NCI-H1048 (cell line): ENCODE results near the gene TMC2.

Experiments used
- DNase-seq: peaks from one replicate; lab custom pipeline; 2025; lab: John Stamatoyannopoulos, UW

Gene TMC2

DNA sequence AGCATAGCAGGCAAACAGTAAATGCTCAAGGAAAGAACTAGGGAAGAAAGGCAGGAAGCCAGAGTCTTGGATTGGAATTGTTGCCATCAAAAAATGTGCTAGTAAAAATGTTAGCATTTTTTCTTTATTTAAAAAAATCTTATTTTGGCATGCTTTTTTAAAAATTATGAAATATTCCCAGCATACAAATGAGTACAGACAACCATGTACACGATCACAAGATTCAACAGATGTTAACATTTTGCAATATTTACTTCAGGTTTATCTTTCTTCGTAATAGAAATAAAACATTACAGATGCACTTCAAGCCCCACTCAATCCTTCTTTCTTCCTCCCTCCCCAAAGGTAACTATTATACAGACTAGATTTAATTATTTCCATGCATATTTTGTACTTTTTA is 88.7 kb downstream of the TMC2 start:
- no peak for DNase-seq

DNA sequence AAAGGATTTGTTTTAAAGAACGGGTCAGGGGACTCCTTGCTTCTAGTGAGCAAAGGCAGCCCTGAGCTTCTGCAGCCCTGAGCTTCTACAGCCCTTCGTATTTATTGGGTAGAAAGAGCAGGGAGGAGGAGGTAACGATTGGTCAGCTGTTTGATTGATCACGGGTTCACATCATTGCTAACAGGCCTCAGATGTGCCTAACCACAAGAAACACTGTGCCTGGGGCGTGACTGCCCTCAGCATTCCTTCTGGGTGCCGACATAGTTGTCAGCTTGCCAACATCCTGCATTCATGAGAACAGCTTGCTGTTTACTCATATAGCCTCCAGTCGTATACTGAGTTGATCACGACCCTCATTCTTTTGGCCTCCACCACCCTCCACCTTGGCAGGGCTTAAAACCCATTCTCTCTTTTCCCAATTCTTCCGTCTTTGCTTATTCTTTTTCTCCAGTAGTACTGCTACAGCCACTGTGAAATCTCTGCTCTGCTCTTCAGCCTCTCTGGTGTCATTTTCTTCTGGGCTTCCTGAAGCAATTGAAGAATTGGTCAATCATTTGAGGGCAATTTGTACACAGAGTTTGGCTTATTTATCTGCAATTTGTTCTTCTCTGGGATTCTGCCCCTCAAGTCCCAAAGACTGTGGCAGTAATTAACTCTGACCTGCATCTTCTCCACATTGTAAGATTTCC is 90.6 kb downstream of the TMC2 start:
- DNase-seq: no peak

DNA sequence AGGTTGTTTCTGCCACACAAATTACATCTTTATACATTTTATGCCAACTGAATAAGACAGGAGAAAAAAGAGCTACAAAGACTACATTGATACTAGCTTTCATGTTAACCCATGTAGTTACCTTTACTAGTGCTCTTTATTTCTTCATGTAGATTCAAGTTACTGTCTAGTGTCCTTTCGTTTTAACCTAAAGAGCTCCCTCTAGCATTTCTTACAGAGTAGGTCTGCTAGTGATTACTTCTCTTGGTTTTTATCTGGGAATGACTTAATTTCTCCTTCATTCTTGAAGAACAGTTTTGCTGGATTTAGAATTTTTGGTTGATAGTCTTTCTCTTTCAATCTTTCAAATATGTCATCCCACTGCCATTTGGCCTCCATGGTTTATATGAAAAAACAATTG is 94.9 kb downstream of the TMC2 start:
- no peak for DNase-seq

DNA sequence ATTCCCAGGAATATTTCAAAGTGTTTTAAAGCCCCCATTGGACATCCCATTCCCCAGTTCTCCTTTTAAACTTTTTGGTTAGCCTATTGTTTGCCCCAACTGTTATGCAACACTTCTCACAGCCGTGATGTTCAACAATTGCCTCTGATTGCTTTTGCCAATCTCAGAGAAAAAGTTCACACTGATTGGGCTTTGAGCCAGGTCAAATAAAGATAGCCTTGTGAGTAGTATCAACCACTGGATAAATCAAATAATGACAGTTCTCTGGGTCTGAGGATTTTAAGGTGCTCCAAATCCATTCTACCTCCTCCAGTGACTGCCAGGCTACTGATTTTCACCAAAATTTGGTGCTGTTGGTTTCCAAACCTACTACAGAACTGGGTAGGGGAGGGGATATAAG is 97.0 kb downstream of the TMC2 start:
- no peak for DNase-seq

DNA sequence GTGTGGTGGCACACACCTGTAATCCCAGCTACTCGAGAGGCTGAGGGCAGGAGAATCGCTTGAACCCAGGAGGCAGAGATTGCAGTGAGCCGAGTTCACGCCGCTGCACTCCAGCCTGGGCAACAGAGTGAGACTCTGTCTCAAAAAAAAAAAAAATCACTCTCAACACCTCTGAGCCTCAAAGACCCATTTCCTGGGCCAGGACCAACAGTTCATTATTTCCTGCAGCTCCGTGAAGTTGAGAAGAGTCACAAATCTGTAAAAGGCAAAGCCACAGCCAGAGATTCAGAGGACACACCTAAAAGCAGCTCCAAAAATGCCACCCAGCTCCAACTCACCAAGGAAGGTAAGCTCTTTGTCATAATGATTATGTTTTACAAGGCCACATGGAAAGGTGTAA is 100.9 kb downstream of the TMC2 start:
- no peak for DNase-seq

DNA sequence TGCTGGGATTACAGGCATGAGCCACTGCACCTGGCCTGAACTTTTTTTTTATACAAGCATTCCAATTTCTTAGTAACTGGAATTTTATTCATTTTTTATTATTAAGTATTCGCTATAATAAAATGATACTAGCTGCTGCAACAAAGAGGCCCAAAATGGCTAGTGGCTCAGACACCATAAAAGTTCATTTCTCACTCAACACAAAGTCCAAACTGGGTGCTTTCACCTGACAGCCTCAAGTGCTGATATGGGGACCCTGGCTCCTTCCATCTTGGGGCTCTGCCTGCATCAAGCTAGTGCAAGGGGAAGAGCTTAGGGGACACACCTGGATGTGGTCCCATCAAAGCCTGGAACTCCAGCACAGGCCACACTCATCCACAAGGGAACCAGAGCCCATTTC is 103.9 kb downstream of the TMC2 start:
- DNase-seq: no peak

DNA sequence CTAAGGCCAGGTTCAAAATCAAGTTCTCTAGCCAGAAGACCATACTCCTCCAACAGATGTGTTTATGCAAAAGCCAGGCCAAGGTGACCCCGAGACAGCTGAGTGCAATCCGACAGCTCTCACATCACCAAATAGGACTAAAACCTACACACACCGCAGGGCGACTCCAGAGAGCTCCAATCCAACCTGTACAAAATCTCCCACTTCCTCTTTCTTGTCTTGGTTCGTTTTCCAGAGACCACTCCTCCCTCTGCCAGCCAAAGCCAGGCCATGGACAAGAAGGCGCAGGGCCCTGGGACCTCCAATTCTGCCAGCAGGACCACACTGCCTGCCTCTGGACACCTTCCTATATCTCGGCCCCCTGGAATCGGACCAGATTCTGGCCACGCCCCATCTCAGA is 104.5 kb downstream of the TMC2 start:
- no peak for DNase-seq

DNA sequence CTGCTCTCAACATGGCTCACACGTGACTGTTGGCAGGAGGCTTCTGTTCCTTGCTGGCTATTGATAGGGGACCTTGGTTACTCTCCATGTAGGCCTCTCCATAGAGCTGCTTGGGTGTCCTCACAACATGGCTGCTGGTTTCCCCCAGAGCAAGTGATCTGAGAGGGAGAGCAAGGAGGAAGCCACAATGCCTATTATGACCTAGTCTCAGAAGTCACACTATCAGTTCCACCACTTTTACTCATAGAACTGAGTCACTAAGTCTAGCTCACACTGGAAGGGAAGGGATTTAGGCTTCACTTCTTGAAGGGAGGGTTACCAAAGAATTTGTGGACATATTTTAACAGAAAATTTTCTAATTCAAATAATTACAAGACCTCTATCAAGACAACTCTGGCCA is 107.3 kb downstream of the TMC2 start:
- no peak for DNase-seq

DNA sequence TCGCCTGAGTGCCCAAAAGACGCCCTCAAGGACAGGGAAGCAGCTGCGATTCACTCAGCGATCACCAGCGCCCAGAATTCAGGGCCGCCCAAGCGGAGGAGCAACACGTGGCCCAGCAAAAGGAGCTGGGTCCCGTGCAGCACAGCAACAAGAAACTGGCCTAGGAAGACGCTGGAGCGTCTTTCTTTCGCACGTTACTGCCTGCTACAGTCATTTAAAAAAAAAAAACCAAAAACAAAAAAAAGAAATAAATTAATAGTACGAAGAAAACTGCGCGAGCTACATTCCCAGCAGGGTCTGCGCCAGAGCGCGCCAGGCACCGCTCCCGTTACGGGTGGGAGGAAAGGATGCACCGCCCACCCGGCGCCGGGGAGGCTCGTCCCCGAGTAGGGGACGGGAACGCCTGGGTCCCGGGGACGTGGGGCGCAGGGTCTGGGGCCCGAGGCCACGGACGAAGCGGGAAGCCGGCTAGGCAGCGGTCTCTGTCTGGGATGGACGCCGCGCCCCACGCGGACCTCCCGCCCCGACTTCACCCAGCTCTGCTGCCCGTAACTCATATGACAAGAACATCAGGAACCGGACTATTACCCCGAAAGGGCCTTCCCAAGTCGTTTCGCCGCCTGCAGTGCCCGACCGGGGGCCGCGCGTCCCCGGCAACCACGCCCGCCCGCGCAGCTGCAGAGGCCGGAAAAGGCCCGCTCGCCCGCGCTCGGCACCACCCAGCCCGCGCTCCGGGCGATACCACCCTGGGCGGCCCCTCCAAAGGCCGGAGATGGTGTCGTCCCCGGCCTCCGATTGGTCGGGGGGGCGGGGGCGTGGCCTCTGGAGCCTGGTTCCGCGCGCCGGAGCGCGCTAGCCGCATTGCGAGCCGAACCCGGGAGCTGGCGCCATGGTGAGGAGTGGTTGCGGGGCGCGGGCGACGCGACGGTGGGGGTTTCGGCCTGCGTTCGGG is 115.7 kb downstream of the TMC2 start, which contains the start of gene NOP56:
Gene NOP56 (plus strand): TSS at position 861 of the 952 bp plus-strand sequence. CDS start 29 bp downstream, at position 890.
- DNase-seq: peak; percentile 84

DNA sequence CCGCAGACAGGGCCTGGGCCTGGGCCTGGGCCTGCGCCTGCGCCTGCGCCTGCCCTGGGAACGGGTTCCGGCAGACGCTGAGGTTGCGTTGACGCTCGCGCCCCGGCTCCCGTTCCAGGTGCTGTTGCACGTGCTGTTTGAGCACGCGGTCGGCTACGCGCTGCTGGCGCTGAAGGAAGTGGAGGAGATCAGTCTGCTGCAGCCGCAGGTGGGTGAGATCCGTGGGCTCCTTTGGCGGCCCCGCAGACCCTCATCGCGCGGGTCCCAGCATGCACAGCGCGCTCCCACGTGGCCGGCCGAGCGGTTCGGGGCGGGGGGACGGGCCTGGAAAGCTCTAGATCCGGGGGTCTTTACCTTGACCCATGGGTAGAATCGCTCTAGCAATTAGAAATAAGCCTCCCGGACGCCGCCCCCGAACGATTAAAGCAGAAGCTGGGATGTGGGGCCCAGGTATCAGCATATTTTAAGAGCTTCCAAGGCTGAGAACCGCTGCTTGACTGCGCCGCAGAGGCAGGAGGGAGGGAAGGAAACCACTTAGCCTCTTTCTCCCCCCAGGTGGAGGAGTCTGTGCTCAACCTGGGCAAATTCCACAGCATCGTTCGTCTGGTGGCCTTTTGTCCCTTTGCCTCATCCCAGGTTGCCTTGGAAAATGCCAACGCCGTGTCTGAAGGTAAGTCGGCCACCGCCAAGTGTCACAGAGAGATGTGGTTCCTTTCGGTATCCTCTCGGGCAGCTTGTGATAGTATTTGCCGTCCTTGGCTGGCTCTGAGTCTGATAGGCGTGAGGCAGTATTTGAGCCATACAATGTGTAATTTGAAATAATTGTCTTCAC is 116.6 kb downstream of the TMC2 start:
- no peak for DNase-seq

DNA sequence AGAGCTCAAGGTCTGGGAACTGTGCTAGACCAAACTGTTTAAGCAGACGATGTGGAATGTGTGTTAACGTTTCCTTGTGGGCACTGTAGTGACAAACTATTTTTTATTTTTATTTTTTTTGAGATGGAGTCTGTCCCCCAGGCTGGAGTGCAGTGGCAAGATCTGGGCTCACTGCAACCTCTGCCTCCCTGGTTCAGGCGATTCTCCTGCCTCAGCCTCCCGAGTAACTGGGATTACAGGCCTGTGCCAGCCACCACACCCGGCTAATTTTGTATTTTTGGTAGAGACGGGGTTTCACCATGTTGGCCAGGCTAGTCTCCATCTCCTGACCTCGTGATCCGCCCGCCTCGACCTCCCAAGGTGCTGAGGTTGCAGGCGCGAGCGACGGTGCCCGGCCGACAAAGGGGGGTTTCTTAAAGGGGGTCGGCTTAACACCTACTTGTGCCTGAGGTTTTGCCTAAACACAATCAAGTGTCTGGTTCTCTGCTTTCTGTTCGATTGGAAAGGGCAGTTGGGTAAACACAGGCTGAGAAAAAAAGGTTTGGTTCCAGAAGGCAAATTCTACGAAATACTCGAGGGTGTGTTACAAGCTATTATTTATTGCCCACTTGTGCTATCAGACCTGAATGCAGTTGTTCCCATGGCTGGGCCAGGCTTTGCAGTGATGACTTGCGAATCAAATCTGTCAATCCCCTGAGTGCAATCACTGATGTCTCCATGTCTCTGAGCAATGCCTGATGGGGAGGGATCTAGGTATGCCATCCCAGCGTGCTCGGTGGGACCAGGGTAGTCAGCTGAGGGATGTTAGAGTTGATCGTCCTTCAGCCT is 117.4 kb downstream of the TMC2 start:
- DNase-seq: no peak

DNA sequence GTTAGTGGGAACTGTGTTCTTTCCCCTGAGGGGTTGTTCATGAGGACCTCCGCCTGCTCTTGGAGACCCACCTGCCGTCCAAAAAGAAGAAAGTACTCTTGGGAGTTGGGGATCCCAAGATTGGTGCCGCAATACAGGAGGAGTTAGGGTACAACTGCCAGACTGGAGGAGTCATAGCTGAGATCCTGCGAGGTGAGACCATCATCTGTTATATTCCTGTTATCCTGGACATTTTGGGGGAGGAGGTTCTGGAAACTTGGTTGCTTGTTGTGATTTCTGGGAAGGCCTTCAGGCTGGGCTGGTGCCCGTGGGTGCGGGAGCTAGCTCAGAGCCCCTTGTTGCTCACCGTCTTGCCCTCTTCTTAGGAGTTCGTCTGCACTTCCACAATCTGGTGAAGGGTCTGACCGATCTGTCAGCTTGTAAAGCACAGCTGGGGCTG is 118.0 kb downstream of the TMC2 start:
- DNase-seq: no peak

DNA sequence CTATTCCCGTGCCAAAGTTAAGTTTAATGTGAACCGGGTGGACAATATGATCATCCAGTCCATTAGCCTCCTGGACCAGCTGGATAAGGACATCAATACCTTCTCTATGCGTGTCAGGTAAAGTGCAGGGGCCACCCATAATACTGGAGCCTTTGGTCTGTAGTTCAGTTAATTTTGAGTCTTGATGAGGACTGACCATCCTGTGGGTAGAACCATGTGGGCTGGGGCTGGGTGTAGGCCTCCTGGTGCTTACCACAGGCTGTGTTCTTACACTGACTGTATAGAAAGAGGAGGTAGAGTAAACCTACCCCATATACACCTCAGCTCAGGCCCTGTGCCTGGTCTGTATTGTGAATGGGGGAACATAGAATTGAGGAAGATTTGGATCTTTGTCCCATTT is 118.5 kb downstream of the TMC2 start:
- no peak for DNase-seq

DNA sequence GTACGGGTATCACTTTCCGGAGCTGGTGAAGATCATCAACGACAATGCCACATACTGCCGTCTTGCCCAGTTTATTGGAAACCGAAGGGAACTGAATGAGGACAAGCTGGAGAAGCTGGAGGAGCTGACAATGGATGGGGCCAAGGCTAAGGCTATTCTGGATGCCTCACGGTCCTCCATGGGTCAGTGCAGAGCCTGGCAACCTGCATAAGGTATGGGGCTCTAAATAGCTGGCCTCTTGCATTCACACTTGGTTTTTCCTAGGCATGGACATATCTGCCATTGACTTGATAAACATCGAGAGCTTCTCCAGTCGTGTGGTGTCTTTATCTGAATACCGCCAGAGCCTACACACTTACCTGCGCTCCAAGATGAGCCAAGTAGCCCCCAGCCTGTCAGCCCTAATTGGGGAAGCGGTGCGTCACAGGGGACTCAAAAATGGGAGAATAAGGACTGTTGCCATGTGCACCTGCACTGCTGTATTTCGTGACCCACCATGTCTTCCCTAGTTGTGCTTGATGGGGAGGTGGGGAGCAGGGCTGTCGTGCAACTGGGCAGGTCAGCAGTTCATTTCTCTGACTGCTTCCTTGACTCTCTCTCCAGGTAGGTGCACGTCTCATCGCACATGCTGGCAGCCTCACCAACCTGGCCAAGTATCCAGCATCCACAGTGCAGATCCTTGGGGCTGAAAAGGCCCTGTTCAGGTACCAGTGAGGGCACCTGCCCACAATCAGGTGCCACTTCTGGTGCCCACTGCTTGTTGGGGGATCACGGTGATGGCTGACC is 119.2 kb downstream of the TMC2 start:
- DNase-seq: no peak

DNA sequence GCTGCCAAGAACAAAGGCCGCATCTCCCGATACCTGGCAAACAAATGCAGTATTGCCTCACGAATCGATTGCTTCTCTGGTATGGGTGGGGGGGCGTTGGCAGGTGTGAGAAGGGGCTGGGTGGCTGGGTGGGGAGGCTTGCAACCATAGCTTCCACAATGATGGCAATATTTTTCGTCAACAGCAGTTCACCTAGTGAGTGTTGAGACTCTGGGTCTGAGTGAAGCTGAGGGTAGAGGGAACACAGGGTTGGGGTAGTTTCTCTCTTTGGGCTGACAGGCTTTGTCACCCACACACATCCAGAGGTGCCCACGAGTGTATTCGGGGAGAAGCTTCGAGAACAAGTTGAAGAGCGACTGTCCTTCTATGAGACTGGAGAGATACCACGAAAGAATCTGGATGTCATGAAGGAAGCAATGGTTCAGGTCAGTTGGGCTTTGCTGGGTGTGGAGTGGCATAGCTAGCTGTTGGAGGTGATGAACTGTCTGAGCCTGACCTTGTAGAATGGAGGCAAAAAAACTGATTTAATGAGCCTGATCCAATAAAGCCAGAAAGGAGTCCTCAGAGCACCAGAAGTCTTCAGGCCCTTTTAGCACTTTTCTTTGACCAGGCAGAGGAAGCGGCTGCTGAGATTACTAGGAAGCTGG is 120.2 kb downstream of the TMC2 start:
- DNase-seq: no peak

DNA sequence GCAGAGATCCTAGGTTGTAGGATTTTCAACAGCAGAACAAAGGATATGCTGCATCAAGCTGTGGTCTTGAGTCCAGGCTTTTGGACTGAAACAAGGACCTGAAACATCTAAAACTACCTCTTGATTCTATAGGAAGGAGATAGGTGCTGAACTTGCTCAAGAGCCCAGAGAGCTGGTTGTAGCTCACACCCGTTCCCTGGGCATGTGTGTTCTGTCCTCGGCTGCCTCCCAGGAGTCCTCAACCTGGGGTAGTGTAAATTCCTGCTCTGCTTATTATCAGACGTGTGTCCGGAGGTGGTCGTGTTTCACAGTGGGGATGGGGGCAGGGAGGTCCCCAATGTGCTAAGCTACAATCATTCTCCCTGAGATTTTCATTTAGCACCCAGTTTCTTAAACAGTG is 120.9 kb downstream of the TMC2 start:
- no peak for DNase-seq

DNA sequence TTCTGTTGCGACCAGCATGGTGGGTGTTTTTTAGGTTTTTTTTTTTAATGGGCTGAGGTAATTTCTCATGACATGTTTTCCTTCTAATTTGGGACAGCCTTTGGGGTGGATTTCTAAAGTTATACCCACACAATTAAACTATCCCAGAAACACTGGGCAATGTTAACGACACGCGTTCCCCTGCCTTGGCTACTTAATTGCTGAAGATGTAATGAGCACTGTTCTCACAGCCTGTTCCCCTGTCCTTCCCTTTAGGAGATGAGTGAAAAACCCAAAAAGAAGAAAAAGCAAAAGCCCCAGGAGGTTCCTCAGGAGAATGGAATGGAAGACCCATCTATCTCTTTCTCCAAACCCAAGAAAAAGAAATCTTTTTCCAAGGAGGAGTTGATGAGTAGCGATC is 121.3 kb downstream of the TMC2 start:
- DNase-seq: no peak

DNA sequence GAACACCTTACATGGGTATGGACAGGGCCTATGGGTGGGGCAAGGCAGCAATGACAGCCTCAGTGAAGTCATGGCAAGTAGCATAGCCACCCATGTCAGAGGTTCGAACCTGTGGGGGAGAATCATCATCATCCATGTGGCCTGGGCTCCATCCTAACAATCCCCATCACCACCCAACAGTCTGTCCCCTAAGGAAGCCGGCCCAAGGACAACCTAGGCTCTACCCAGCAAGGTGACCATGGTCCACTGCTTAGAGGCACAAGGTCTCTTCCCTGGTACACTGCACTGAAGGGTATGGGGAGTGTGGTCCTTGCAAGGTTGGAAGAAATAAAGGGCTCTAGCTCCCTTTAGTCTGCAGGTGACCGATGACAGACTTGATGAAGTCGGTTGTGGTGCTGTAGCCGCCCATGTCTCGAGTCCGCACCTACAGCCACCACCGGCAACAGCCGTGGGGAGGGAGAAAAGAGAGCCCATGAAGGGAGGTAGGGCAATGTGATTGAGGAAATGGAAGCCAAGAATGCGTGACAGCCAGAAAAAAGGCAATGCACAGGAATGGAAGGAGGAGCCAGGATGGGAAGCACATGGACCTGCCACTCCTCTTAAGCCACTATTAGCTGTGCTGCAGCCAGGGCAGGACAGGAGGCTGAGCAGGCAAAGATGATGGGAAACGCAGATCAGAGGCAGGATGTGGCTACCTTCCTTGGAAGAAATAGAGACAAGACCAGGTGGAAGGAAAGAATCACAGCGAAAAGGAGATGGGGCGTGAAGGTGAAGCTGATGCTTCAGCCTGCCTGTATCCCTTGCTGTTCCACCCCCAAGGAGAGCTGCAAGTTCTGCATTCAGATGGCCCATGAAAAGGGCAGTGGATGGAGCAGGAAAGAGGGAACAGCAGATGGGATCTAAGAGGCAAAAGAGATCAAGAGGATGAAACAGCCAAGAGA is 122.3 kb downstream of the TMC2 start:
- DNase-seq: no peak

DNA sequence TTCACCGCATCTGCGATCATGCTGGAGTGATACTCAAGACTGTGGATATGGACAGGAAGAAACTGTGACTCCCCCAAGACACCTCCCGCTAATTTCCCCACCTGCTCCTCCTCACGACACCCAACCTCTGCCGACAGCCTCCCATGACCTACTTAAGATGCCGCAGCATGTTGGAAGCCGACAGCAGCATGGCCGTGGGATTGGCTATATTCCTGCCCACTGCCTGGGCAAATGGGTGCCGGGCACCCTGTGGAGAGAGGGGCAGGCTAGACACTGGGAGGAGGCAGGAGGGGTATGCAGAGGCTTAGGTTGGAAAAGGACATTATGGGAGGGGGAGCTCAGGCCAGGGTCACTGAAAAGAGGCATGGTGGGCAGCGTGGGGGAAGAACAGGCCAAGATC is 123.2 kb downstream of the TMC2 start:
- no peak for DNase-seq
